ENCODE data around the gene ATXN7. TPM values are rescaled to one million over a fixed set of nuclear protein-coding genes. Genes with fewer than 3 reads are reported as not detected.

The ATXN7 gene
- polyA plus RNA-seq, 1 donor from 2014 or later, result 6.7 TPM

- no peak overlapping the region for H3K4me2 ChIP-seq (ENCODE audit: low read length)
Measured at GRCh38 chr3:64002233-64002632, 138.6 kb downstream of the ATXN7 start.

GRCh38 chr3:64003589-64003988 is 139.9 kb downstream of the ATXN7 start:
- no peaks in the 10 kb centered on the region for H3F3A ChIP-seq (ENCODE audit: insufficient read depth, low read length, poor library complexity, severe bottlenecking)
- no peak overlapping the region for H3K27ac ChIP-seq (ENCODE audit: low read length)
- H3K79me2 ChIP-seq (replicated peaks; ENCODE audit: insufficient read depth, low read length), result no peaks in the 10 kb centered on the region
- no peak overlapping the region for H2AFZ ChIP-seq (ENCODE audit: low read depth, low read length)
- H3K9me2 ChIP-seq (ENCODE audit: insufficient read depth, low read length), result no peaks in the 10 kb centered on the region
- no peak overlapping the region for H3K9ac ChIP-seq (ENCODE audit: low read length)
- H3K36me3 ChIP-seq (ENCODE audit: insufficient read depth, low read length), result peaks cover 10% of the 10 kb centered on the region
- H3K27me3 ChIP-seq (ENCODE audit: insufficient read depth, low read depth, low read length), result no peaks in the 10 kb centered on the region
- H3K4me2 ChIP-seq (ENCODE audit: low read length), result no peak overlapping the region
- H4K20me1 ChIP-seq (ENCODE audit: insufficient read depth), result no peaks in the 10 kb centered on the region
- H3K4me3 ChIP-seq (ENCODE audit: low read length), result no peak overlapping the region
- no peaks in the 10 kb centered on the region for H3K9me3 ChIP-seq (ENCODE audit: low read length)
- TF ChIP-seq EZH2 (IDR thresholded peaks at IDR 0.05; ENCODE audit: borderline replicate concordance, insufficient read depth, low read length, poor library complexity, severe bottlenecking), result no peak
- no peak for TF ChIP-seq SMC3 (conservative IDR thresholded peaks at IDR 0.05; ENCODE audit: poor library complexity)
- TF ChIP-seq REST (IDR thresholded peaks at IDR 0.05; ENCODE audit: borderline replicate concordance), result no peak
- TF ChIP-seq TAF1 (IDR thresholded peaks at IDR 0.05; ENCODE audit: low read depth), result no peak
- TF ChIP-seq MXI1 (conservative IDR thresholded peaks at IDR 0.05; ENCODE audit: poor library complexity, severe bottlenecking), result no peak
- TF ChIP-seq POLR2AphosphoS5 (IDR thresholded peaks at IDR 0.05), result no peak
- no peak for TF ChIP-seq EP300 (conservative IDR thresholded peaks at IDR 0.05; ENCODE audit: poor library complexity, severe bottlenecking)

More at GRCh38 chr3:64002233-64002632, 138.6 kb downstream of the ATXN7 start:
- no peak for TF ChIP-seq TAF1 (IDR thresholded peaks at IDR 0.05; ENCODE audit: low read depth)
- no peak for TF ChIP-seq SMC3 (conservative IDR thresholded peaks at IDR 0.05; ENCODE audit: poor library complexity)
- TF ChIP-seq RAD21 (conservative IDR thresholded peaks at IDR 0.05), result no peak
- TF ChIP-seq CTCF (IDR thresholded peaks at IDR 0.05; ENCODE audit: poor library complexity, severe bottlenecking), result no peak
- TF ChIP-seq EZH2 (IDR thresholded peaks at IDR 0.05; ENCODE audit: borderline replicate concordance, insufficient read depth, low read length, poor library complexity, severe bottlenecking), result no peak
- TF ChIP-seq POLR2AphosphoS5 (IDR thresholded peaks at IDR 0.05), result no peak
- no peak for TF ChIP-seq REST (IDR thresholded peaks at IDR 0.05; ENCODE audit: borderline replicate concordance)
- no peak for TF ChIP-seq EP300 (conservative IDR thresholded peaks at IDR 0.05; ENCODE audit: poor library complexity, severe bottlenecking)
- TF ChIP-seq MXI1 (conservative IDR thresholded peaks at IDR 0.05; ENCODE audit: poor library complexity, severe bottlenecking), result no peak
- no peaks in the 10 kb centered on the region for H4K20me1 ChIP-seq (ENCODE audit: insufficient read depth)
- H3K79me2 ChIP-seq (replicated peaks; ENCODE audit: insufficient read depth, low read length), result no peaks in the 10 kb centered on the region
- no peaks in the 10 kb centered on the region for H3K27me3 ChIP-seq (ENCODE audit: insufficient read depth, low read depth, low read length)
- no peak overlapping the region for H2AFZ ChIP-seq (ENCODE audit: low read depth, low read length)
- no peak overlapping the region for H3K9ac ChIP-seq (ENCODE audit: low read length)
- no peaks in the 10 kb centered on the region for H3K9me3 ChIP-seq (ENCODE audit: low read length)
- peaks cover 10% of the 10 kb centered on the region for H3K36me3 ChIP-seq (ENCODE audit: insufficient read depth, low read length)
- no peak overlapping the region for H3K27ac ChIP-seq (ENCODE audit: low read length)
- H3F3A ChIP-seq (ENCODE audit: insufficient read depth, low read length, poor library complexity, severe bottlenecking), result no peaks in the 10 kb centered on the region
- no peaks in the 10 kb centered on the region for H3K9me2 ChIP-seq (ENCODE audit: insufficient read depth, low read length)
- H3K4me3 ChIP-seq (ENCODE audit: low read length), result no peak overlapping the region
